Neural cell (in vitro differentiated cells): Measurements from ENCODE around the gene GPR84. TPM values are rescaled to one million over a fixed set of nuclear protein-coding genes. Genes with fewer than 3 reads are reported as not detected.

ENCODE experiments used
- H2AFZ ChIP-seq: fragments of 200-600, 300-800 bp; sonication (generic), shearing (Covaris generic); 2 replicates; pipeline ENCODE4 v1.6.0; 2014; ENCODE audit warnings: low read depth, mild to moderate bottlenecking, antibody characterized with exemption, low read length, moderate library complexity
- H3F3A ChIP-seq: fragments of 200-600 bp; shearing (Covaris generic); 2 replicates; pipeline ENCODE4 v1.6.1; 2016; ENCODE audit warnings: mild to moderate bottlenecking, moderate library complexity, mixed read lengths, antibody characterized with exemption, low read length; ENCODE audit not compliant: insufficient read depth, poor library complexity, severe bottlenecking
- H3K27ac ChIP-seq: fragments of 200-600, 300-800 bp; sonication (generic), shearing (Covaris generic); 2 replicates; pipeline ENCODE4 v1.5.1; 2014; ENCODE audit warnings: mild to moderate bottlenecking, low read length, moderate library complexity
- H3K27me3 ChIP-seq: fragments of 300-800, 200-600 bp; sonication (generic), shearing (Covaris generic); 2 replicates; pipeline ENCODE4 v1.6.0; 2014; ENCODE audit warnings: mild to moderate bottlenecking, low read depth, low read length, moderate library complexity; ENCODE audit not compliant: insufficient read depth
- H3K36me3 ChIP-seq: fragments of 300-800, 200-600 bp; sonication (generic), shearing (Covaris generic); 2 replicates; pipeline ENCODE4 v1.5.1; 2014; ENCODE audit warnings: mild to moderate bottlenecking, antibody characterized with exemption, low read length, moderate library complexity; ENCODE audit not compliant: insufficient read depth
- H3K4me2 ChIP-seq: fragments of 300-800, 200-600 bp; sonication (generic), shearing (Covaris generic); 2 replicates; pipeline ENCODE4 v1.6.0; 2014; ENCODE audit warnings: mild to moderate bottlenecking, low read length
- H3K4me3 ChIP-seq: fragments of 300-800, 200-600 bp; sonication (generic), shearing (Covaris generic); 2 replicates; pipeline ENCODE4 v1.5.1; 2014; ENCODE audit warnings: mild to moderate bottlenecking, low read length, moderate library complexity
- H3K79me2 ChIP-seq: fragments of 200-600 bp; shearing (Covaris generic); replicated peaks from 2 replicates; pipeline ENCODE4 v1.6.0; 2014; ENCODE audit warnings: mild to moderate bottlenecking, low read length, moderate library complexity; ENCODE audit not compliant: insufficient read depth
- H3K9ac ChIP-seq: fragments of 300-800, 200-600 bp; sonication (generic), shearing (Covaris generic); 2 replicates; pipeline ENCODE4 v1.6.1; 2016; ENCODE audit warnings: mild to moderate bottlenecking, low read length, mixed read lengths
- H3K9me2 ChIP-seq: fragments of 200-600 bp; shearing (Covaris generic); 2 replicates; pipeline ENCODE4 v1.6.1; 2016; ENCODE audit warnings: mild to moderate bottlenecking, low read length, mixed read lengths; ENCODE audit not compliant: insufficient read depth
- H3K9me3 ChIP-seq: fragments of 200-600, 300-800 bp; sonication (generic), shearing (Covaris generic); 2 replicates; pipeline ENCODE4 v1.6.1; 2016; ENCODE audit warnings: mild to moderate bottlenecking, mixed run types, low read length, moderate library complexity, mixed read lengths
- H4K20me1 ChIP-seq: fragments of 200-600 bp; shearing (Covaris generic); 2 replicates; pipeline ENCODE4 v1.6.1; 2016; ENCODE audit warnings: mild to moderate bottlenecking, mixed run types; ENCODE audit not compliant: insufficient read depth
- CTCF ChIP-seq: fragments of 450-650 bp; IDR thresholded peaks from 2 replicates; pipeline ENCODE4 v1.5.1; 2014; ENCODE audit warnings: antibody characterized with exemption, mild to moderate bottlenecking, moderate library complexity; ENCODE audit not compliant: poor library complexity, severe bottlenecking
- EP300 ChIP-seq: fragments of 450-650 bp; conservative IDR thresholded peaks from 2 replicates; pipeline ENCODE4 v1.6.1; 2014; ENCODE audit warnings: antibody characterized with exemption, mild to moderate bottlenecking, moderate library complexity; ENCODE audit not compliant: poor library complexity, severe bottlenecking
- EZH2 ChIP-seq: fragments of 200-600, 300-800 bp; shearing (Covaris generic), sonication (generic); IDR thresholded peaks from 2 replicates; pipeline ENCODE4 v1.6.1; 2014; ENCODE audit warnings: antibody characterized with exemption, low read length, borderline replicate concordance, mild to moderate bottlenecking; ENCODE audit not compliant: insufficient read depth, poor library complexity, severe bottlenecking
- MXI1 ChIP-seq: fragments of 450-650 bp; conservative IDR thresholded peaks from 2 replicates; pipeline ENCODE4 v1.6.1; 2014; ENCODE audit warnings: antibody characterized with exemption, mild to moderate bottlenecking; ENCODE audit not compliant: poor library complexity, severe bottlenecking
- POLR2AphosphoS5 ChIP-seq: IDR thresholded peaks from 2 replicates; pipeline ENCODE4 v1.6.1; 2012
- RAD21 ChIP-seq: fragments of 450-650 bp; conservative IDR thresholded peaks from 2 replicates; pipeline ENCODE4 v1.6.1; 2014; ENCODE audit warnings: antibody characterized with exemption, mild to moderate bottlenecking, moderate library complexity
- REST ChIP-seq: IDR thresholded peaks from 2 replicates; pipeline ENCODE4 v1.6.1; 2012; ENCODE audit warnings: borderline replicate concordance
- SMC3 ChIP-seq: fragments of 450-650 bp; conservative IDR thresholded peaks from 2 replicates; pipeline ENCODE4 v1.6.1; 2014; ENCODE audit warnings: antibody characterized with exemption, mild to moderate bottlenecking, moderate library complexity; ENCODE audit not compliant: poor library complexity
- TAF1 ChIP-seq: IDR thresholded peaks from 2 replicates; pipeline ENCODE4 v1.6.1; 2012; ENCODE audit warnings: low read depth
- polyA plus RNA-seq: library from polyadenylated mRNA; depleted of rRNA; stranded (reverse); fragments of >200 nt; gene quantifications from 2 replicates; pipeline ENCODE4 v1.2.3, GENCODE V29; 2014

The GPR84 gene
- polyA plus RNA-seq, 1 donor from 2014 or later: not detected

- Histone ChIP-seq H3F3A (no peaks in the 10 kb centered on the region), H4K20me1 (no peaks in the 10 kb centered on the region), H3K9ac (no peak overlapping the region), H3K4me2 (no peak overlapping the region), H3K36me3 (no peaks in the 10 kb centered on the region), H3K4me3 (no peak overlapping the region), H3K9me2 (no peaks in the 10 kb centered on the region), H3K79me2 (no peaks in the 10 kb centered on the region), H3K9me3 (no peaks in the 10 kb centered on the region), H2AFZ (no peak overlapping the region), H3K27me3 (no peaks in the 10 kb centered on the region), H3K27ac (no peak overlapping the region)
- TF ChIP-seq CTCF: no peak
- TF ChIP-seq REST: no peak
- no peak for TF ChIP-seq SMC3
- TF ChIP-seq POLR2AphosphoS5: no peak
- no peak for TF ChIP-seq EZH2
- TF ChIP-seq EP300: no peak
- no peak for TF ChIP-seq TAF1
- no peak for TF ChIP-seq MXI1
- TF ChIP-seq RAD21: no peak
Measured at GRCh38 chr12:54368025-54368708, 3.9 kb upstream of the GPR84 start.

GRCh38 chr12:54363618-54364017, 668 bp downstream of the GPR84 start:
- no peaks in the 10 kb centered on the region for H3K9me2 ChIP-seq
- no peak overlapping the region for H3K9ac ChIP-seq
- H2AFZ ChIP-seq: no peak overlapping the region
- H3K27me3 ChIP-seq: no peaks in the 10 kb centered on the region
- no peaks in the 10 kb centered on the region for H3K9me3 ChIP-seq
- peaks cover 4% of the 10 kb centered on the region for H3F3A ChIP-seq
- no peaks in the 10 kb centered on the region for H3K79me2 ChIP-seq
- TF ChIP-seq MXI1 (no peak), CTCF (no peak), EZH2 (no peak), TAF1 (no peak), POLR2AphosphoS5 (no peak), RAD21 (no peak), SMC3 (no peak), EP300 (no peak), REST (no peak)
- H3K4me2 ChIP-seq: no peak overlapping the region
- H3K36me3 ChIP-seq: no peaks in the 10 kb centered on the region
- no peaks in the 10 kb centered on the region for H4K20me1 ChIP-seq
- no peak overlapping the region for H3K27ac ChIP-seq
- H3K4me3 ChIP-seq: no peak overlapping the region
